WERI-Rb-1 (cell line): ENCODE measurements around the gene FBXW11.

Source experiments
- DNase-seq: peaks from one replicate; pipeline ENCODE4 v3.0.0-alpha.2; 2020
- H3K27ac ChIP-seq: fragments of 250-450 bp; sonication (Bioruptor Pico); 2 replicates; pipeline ENCODE4 v1.5.1; 2020; ENCODE audit warnings: mild to moderate bottlenecking, moderate library complexity
- H3K27me3 ChIP-seq: fragments of 250-450 bp; sonication (Bioruptor Pico); 2 replicates; pipeline ENCODE4 v1.5.1; 2021; ENCODE audit warnings: mild to moderate bottlenecking, low read depth, moderate library complexity; ENCODE audit not compliant: insufficient read depth, severe bottlenecking
- H3K36me3 ChIP-seq: fragments of 250-450 bp; sonication (Bioruptor Pico); 2 replicates; pipeline ENCODE4 v1.5.1; 2020; ENCODE audit warnings: mild to moderate bottlenecking, moderate library complexity
- H3K4me3 ChIP-seq: 2 replicates; pipeline ENCODE4 v1.5.1; 2011; ENCODE audit warnings: low read depth, mild to moderate bottlenecking, control low read depth, low read length
- H3K9me3 ChIP-seq: fragments of 250-450 bp; sonication (Bioruptor Pico); 2 replicates; pipeline ENCODE4 v1.5.1; 2021; ENCODE audit warnings: mild to moderate bottlenecking, moderate library complexity; ENCODE audit not compliant: severe bottlenecking
- CTCF ChIP-seq: IDR thresholded peaks from 2 replicates; pipeline ENCODE4 v1.5.1; 2011; ENCODE audit warnings: low read depth, mild to moderate bottlenecking, control low read depth, inconsistent platforms, low read length

The FBXW11 gene

DNA sequence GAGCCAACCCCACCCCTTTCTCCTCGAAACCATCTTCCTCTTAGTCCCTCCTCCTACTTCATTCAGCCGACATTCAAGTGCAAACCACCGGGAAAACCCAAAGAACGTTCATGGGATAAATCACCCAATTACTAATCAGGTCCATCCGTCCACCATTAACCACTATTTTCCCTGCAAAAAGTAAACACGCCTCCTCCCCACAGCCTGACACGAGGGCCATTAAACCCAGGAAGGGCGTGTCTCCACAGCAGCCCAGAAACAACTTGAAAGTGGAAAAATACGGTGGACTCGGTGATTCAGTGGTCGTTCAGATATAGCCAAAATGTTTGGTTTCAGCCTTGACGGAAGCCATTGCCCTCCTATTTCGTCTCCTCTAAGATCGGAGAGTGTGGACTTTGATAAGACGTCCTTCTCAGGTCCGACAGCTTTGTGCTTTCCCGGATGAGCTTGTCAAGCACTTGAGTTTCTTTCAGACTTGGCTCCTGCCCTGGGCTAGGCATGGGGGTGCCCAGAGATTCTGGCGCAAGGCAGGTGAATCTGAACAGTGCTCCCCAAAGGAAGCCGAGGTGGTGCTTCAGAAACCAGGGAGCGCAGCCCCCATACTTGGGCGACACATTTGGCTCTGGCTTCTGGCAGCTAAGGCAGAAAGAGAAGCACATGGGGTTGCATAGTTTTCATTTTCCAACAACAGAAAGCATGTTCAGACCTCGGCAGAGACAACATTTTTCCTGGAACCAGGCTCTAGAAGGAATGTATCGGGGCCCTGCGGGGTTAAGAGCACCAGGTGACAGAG is 164.3 kb downstream of the FBXW11 start:
- Histone ChIP-seq H3K4me3 (no peak overlapping the region), H3K27me3 (no peaks in the 10 kb centered on the region), H3K9me3 (peaks cover 2% of the 10 kb centered on the region), H3K27ac (no peak overlapping the region), H3K36me3 (no peaks in the 10 kb centered on the region)
- TF ChIP-seq CTCF, result no peak
- DNase-seq, result no peak

DNA sequence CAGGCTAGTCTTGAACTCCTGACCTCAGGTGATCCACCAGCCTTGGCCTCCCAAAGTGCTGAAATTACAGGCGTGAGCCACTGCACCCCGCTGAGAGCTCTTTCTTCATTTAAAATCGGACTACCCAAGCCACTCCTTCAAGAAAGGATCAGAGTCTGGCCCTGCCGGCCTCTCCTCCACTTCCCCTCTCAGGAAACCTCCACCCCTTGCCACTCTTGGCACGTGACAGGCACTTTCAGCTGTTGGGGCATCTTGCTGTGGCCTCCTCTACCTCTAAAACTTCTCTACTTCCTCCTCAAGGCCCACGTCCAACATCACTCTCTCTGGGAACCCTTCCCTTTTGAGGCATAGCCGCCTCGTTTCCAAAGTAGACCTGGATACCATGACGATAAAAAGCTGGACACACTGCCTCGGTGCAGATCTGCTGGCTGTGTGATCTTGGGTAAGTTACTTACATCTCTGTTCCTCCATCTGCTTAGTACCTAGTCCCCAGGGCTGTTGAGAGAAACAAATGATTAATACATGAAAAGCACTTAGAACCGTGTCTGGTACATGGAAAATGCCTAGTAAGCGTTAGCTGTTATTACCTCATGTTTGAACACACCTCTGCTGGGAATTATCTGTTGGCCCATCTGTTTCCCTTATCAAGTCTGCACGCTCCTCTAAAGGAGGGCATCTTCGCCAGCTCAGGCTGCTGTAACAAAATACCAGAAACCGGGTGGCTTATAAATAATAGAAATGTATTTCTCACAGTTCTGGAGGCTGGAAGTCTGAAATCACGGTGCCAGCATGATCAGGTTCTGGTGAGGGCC is 165.5 kb downstream of the FBXW11 start:
- no peak for TF ChIP-seq CTCF
- H3K9me3 ChIP-seq, result peaks cover 2% of the 10 kb centered on the region
- peak; percentile 26 for DNase-seq
- H3K27ac ChIP-seq, result no peak overlapping the region
- H3K4me3 ChIP-seq, result no peak overlapping the region
- no peaks in the 10 kb centered on the region for H3K36me3 ChIP-seq
- no peaks in the 10 kb centered on the region for H3K27me3 ChIP-seq

- peaks cover 2% of the 10 kb centered on the region for H3K9me3 ChIP-seq
- no peak overlapping the region for H3K27ac ChIP-seq
- TF ChIP-seq CTCF, result no peak
- no peaks in the 10 kb centered on the region for H3K36me3 ChIP-seq
- H3K27me3 ChIP-seq, result no peaks in the 10 kb centered on the region
- no peak for DNase-seq
- H3K4me3 ChIP-seq, result no peak overlapping the region
These were observed 166.4 kb downstream of the FBXW11 start for GRCh38 chr5:171840066-171840465.

- Histone ChIP-seq H3K36me3 (no peaks in the 10 kb centered on the region), H3K27me3 (no peaks in the 10 kb centered on the region), H3K27ac (no peak overlapping the region), H3K9me3 (peaks cover 2% of the 10 kb centered on the region), H3K4me3 (no peak overlapping the region)
- DNase-seq, result no peak
- TF ChIP-seq CTCF, result no peak
These were observed 167.3 kb downstream of the FBXW11 start for GRCh38 chr5:171839112-171839511.

- Histone ChIP-seq H3K4me3 (no peak overlapping the region), H3K9me3 (peaks cover 2% of the 10 kb centered on the region), H3K27ac (no peak overlapping the region), H3K27me3 (no peaks in the 10 kb centered on the region), H3K36me3 (no peaks in the 10 kb centered on the region)
- no peak for DNase-seq
- TF ChIP-seq CTCF, result no peak
These were observed 168.4 kb downstream of the FBXW11 start for GRCh38 chr5:171838066-171838465.
